Activated naive CD4-positive, alpha-beta T cell (primary cell): ENCODE data around the gene CYGB.
"Not testable (repeated sequence)": the region's sequence is repeated elsewhere in the genome, so short reads cannot be mapped to it uniquely, and the experiment has no call there.

Source experiments
- DNase-seq, 4 experiments: peaks; one replicate each; lab custom pipeline; 2025; lab: John Stamatoyannopoulos, UW

The CYGB gene

DNA sequence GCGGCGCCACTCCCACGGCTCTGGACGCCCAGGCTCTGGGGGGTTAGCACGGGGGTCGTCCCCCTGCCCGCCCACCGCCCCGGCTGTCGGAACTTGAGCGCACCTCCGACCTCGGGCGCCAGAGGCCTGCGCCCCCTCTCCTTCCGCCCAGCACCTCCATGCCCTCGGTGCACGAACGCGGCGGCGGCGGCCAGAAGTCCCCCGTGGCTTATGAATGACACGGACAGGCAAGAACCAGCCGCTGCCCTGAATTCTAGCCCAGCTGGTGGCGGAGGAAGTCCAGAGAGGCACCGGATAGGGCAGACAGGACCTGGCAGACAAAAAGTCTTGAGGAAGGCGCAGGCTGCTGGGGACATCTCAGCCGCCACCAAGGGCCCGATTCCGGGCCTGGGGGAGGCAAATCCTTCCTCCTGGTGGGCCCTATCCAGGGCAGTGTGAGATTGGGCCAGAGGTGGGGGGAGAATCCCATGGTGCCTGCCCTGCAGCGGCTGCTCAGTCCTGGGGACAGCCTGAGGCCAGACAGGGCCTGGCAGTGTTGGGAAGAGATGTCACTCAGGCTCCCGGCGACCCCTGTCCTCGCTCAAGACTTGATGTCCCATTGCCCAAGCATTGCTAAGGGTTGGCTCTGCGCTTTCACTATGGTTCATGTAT, 897 bp upstream of the CYGB start:
- DNase-seq, result no peak

DNA sequence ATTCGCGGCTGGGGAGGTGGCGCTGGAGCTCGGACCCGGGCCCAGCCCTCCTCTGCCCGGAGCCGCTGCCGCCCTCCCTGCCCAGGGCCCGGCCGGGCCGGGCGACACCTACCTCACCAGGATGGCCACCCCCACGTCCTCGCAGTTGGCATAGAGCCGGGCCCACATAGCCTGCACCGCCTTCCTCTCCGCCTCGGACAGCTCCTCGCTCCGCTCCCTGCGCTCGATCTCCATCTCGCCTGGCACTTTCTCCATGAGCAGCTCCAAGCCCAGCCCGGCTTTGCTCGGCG, 276 bp downstream of the CYGB start:
- DNase-seq, result no peak

DNA sequence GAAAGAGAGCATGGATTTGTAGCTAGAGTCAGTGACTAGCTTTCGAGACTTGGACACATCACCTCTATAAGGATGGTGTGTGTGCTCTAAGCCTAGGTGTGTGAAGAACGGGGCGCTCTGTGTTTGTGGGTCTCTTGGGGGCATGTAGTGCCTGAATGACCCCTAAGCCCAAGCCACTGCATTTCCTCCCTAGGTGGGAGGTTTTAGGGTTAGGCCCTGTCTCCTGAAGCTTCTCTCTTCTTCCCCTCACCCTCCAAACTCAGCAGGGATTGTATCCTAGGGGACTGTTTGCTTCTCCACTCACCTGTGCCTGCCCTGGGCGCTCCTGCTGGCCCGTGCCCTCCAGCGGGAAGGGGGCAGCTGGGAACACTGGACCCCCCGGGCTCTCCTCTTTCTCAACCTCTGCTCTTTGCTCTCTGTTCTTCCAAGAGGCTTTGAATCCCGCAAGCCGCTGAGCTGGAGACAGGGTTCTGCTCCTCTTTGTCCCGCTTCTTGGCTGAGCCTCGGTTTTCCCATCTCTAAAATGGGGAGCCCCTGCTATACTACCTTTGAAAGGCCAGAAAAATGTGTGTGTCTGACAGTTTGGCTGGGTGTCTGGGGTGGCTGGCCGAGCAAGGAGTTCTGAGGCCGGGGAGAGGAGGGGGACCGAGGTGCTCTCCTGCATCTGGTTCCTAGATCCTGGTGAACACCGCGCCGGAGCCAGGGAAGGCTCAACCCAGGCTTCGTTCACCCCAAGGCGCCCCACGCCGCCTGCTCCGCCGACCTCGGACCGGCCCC, 810 bp downstream of the CYGB start:
- DNase-seq, result no peak

DNA sequence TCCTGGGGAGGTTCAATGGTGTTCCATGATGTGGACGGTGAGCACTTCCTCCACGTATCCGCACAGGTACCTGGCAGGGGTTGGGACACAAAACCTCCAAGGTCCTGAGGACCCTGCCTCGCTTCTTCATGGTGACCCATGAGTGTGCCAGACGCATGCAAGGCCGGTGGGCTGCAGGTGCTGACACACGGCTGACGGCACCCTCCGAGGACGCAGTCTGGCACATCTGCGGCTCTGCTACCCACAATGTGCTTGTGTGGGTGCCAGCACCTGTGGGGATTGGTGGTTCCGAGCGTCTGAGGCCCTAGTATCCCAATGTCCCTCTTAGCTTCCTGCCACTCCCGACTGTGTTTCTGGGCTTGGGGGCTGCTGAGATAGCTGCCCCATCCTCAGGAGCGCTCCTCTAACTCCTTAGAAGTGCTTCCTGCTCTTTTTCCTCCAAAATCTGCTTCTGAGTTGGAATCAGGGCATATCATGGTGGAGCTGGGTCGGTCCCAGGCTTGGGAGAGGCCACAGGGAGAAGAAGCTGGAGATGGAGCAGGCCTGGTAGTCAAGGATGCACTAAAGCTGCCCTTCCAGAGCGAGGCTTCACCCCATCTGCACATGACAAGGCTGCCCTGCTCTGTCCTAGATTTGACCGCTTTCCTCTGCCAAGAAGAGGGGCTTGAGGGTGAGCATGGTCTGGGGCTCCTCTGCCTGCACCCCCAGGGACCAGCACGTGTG, 1.6 kb downstream of the CYGB start:
- no peak for DNase-seq

DNA sequence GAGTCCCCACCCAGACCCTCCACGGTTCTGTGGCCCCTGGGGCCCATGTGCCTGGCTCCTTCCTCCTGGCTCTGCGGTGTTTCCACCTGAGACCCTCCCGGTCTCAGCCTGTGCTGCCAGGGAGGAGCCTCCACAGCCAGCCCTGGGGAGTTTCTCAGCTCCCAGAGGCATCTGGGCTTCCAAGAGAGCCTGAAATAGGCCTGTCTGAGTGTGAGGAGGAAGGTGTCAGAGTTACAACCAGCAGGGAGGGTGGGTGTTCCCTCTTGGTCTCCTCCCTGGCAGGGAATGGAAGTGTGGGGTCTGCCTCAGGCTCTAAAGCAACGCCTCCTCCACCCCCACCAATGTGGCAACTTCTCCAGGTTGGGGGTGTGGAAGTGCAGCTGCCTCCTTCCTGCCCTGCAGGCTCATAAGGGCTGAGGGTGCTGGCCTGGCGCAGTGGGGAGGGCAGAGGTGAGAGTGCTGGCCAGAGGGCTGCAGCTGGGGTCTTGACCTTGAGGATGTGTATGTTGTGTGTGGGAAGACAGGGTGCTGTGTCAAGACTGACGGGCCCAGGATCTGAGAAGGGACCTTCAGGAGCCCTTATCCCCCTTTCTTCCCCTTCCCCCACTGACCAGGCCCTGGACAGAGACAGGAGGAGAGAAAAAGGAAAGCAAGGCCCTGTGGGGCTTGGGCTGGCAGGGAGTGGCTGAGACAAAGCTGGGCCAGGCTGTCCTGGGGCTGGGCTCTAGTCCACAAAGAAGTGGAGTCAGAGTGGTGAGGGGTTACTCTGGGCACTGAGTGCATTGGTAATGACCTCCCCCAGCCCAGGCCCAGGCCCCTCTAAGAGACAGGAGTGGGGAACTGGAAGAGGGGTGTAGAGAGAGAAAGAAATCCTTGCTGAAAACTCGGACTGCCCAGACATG, 2.4 kb downstream of the CYGB start:
- DNase-seq, result no peak

DNA sequence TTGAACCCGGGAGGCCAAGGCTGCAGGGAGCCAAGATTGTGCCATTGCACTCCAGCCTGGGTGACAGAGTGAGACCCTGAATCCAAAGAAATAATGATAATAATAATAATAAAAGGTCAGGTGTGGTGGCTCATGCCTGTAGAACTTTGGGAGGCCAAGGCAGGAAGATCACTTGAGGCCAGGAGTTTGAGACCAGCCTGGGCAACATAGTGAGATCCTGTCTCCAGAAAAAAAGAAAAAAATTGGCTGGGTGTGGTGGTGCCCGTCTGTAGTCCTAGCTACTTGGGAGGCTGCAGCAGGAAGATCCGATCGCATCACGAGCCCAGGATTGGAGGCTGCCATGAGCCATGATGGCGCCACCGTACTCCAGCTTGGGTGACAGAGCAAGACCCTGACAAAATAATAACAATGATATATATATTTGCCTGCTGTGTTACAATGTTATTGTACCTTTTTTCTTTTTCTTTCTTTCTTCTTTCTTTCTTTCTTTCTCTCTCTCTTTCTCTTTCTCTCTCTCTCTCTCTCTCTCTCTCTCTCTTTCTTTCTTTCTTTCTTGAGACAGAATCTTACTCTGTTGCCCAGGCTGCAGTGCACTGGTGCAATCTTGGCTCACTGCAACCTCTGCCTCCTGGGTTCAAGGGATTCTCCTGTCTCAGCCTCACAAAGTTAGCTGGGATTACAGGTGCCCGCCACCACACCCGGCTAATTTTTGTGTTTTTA, 3.7 kb downstream of the CYGB start:
- not testable (repeated sequence) for DNase-seq

DNA sequence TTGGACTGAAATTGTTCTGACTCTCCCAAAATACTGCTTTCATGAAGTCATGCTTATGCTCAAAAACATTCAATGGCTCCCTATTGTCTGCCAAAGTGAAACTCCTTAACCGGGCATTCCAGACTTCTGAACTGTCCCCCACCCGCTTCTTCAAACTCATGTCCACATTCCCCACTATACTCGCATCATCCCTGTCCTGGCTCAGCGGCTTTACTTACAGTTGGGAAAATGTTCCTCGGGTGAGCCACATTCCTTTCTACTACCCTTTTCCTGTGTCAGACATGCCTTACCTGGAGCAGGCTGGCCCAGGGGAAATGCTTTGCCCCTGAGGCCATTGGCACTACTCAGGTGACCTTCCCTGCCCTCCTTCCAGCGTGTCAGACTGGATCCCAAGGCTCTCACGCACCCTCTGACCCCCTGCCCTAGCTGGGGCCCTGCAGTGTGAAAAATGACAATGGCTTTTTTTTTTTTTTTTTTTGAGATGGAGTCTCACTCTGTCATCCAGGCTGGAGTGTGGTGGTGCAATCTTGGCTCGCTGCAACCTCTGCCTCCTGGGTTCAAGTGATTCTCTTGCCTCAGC, 5.3 kb downstream of the CYGB start:
- DNase-seq, result no peak

DNA sequence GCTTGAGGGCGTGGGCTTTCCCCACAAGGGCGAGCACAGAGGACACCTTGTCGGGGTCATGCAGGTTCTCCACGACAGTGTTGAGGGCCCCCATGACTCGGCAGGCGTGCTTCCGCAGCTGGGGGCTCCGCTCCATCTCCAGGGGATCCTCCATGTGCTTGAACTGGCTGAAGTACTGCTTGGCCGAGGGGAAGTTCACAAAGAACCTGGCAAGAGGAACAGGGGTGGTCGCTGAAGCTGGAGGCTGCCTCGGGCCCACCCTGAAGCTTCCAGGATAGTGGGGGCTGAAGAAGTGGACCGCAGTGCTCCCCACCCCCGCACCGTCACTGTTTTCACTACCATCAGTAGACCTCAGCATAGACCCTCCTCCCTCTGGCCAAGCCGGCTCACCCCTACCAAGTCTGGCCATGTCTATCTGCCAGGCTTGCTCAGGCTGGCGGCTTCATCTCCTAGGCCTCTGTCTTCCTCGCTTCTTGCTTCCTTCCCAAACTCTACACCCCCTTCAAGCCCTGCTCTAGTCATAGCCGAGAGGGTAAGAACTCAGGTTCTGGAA, 5.9 kb downstream of the CYGB start:
- DNase-seq, result no peak

DNA sequence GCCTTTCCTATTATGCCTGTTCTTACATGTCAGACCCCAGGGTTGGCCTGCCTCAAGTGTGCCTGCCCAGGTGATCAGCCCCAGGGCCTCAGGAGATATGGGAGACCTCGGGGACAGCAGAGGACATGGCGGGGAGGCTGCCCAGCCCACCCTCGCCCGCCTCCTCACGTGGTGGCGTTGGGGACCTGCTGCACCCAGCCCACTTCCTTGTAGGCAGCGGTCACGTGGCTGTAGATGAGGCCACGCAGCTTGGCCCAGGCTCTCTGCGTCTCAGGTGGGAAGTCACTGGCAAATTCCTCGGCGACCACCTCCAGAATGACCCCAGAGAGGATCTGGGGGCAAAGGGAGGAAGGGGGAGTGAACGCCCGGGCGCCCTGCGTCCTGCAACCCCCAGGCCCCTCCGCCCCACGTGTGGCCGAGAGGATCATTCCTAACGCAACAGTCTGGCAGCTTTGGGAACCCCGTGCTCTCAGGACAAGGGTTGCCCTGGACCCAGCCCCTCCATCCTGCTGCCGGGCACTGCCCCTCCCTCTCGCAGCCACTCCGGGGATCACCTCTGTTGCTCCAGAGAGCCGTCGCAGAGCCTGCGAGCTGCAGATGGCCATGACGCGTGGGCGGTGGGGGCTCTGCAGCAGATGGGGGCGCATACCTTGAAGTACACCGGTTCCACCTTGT, 6.6 kb downstream of the CYGB start:
- no peak for DNase-seq

DNA sequence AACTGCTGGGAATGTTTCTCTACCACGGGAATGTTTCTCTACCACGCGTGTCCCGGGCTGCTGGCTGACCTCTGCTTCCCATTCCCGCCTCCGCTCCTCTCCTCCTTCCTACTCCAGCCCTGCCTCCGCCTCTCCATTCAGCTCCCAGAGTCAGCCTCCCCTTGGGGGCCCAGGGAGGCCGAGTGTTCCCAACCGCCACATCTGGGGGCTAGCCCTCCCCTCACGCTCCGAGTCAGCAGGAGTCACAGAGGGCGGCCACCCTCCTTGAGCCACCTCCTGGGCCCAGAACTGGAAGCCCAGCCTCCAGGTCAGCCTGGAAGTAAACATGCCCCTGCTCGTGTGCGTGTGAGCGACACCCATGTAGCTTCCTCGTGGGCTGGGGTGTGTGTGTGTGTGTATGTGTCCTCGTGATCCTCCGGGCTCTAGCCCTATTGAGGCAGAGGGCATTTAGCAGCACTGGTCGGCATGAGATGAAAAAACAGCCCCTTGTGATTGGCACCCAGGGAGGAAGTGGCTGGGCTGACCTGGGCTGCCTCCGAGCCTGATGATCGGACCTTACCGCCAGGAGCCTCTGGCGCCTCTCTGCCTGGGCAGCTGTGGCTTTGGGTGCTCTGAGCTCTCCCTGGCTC, 7.3 kb downstream of the CYGB start:
- no peak for DNase-seq

DNA sequence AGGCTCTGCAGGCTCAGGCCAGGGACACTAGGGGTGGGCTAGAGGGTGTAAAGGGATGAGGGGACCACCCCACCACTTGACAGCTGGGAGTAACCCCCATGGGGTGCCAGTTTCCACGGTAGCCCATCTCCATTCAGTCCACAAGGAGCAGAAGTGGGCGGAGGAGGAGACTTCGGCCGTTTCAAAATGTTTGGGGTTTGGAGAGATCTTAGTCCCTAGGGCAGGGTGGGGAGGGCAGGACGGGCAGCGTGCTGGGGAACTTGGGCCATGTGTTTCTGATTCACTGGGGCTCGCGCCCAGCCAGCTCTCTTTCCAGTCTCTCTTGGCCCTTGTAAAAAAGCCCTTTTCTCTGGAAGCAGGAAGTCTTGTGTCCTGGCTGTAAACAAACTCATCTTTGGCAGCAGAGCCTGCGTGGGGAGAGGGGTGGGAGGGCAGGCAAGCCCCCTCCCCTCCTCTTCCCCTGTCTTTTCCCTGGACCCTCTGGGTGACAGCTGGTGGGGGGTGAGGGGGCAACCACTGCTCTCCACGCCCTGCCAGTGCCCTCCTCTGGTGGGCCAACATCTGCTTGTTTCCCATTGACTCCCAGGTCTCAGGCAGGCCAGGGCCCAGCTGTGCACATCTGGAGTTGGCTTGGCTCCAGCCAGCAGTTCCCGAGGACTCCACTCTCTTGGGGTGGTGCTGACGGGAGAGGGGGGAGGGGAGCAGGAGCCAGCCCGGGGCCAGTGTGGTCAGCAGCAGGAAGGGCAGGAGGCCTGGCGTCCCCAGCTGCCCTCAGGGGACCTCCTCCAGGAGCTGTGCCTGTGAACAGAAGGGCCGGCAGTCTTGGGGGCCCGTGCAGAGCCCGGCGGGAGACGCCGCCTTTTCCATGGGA, 8.1 kb downstream of the CYGB start:
- DNase-seq, result no peak

DNA sequence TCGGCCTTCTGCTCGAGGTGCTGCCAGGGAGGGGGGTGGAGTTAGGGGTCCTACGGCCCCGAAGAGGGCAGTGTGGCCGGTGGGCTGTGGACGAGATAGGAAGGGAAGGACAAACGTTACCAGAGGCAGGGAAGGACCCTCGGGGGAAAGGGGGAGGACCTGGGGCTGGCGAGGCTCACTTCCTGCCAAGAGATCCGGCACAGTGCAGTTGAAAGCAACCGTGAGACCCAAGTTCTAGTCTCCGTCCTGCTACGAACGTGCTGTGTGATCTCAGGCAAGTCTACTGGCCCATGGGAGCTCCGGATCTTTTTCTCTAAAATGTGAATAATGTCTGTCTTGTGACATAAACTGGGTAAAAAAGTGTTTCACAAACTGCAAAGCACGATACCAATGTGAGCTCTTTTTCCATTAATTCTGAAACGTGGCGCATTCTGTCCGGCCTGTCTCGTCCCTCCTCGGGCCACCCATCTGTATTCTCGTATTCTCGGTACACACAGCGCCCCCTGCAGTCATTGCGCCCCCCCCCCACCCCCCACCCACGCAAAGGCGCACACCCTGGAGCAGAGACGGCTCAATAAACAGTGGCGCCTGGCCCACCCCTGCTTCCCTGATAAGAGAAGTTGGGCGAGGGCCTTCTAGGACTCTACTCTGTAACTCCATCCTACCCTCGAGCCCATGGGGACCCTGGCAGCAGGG, 8.8 kb downstream of the CYGB start:
- DNase-seq, result no peak

DNA sequence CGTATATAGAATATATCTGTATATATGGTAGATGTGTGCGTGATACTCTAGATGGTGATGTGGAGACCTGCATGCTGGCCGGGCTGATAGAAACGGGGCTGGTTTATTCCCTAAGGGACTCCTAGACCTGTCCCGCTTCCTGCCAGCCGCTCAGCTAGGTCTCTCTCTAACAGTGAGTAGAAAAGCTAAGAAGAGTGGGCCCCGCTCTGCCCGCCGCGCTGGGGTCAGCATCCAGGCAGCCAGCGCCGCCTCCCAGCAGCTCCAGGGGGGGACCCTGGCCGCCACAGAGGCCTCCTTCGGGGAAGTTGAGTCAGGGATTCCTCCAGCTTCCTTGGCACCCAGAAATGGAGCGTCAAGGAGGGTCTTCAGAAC, 9.4 kb downstream of the CYGB start:
- no peak for DNase-seq

DNA sequence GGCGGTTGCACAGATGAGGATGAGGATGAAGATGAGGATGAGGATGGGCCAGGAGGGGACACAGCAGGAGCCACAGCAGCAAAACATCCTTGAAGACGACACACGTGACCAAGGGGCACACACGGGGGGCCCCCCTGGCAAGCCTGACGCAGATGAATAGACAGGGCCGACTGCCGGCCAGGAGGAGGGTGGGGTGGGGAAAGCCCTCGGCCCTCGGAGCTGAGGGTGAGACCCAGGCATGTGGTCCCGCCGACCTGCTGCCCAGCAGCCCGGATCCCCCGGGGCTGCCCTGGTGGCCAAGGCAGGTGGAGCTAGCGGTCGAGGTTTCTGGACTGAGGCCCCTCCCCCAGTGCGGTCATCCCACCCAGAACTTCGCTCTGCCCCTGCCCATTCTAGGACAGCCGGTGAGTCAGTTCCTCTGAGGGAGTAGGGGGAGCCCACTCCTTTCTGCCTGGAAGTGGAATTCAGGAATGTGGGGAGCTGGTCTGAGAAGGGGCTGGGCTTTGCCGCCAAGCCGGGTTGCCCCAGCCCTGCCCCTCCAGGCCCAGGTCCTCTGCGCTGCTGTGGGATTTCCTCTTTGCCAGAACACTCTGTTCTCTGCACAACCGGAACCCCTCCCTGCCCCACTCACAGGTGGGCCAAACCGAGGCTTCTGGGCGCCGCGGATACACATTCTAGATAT, 9.9 kb downstream of the CYGB start:
- peak in 2 of 4 experiments; percentile 49 to 51 for DNase-seq

DNA sequence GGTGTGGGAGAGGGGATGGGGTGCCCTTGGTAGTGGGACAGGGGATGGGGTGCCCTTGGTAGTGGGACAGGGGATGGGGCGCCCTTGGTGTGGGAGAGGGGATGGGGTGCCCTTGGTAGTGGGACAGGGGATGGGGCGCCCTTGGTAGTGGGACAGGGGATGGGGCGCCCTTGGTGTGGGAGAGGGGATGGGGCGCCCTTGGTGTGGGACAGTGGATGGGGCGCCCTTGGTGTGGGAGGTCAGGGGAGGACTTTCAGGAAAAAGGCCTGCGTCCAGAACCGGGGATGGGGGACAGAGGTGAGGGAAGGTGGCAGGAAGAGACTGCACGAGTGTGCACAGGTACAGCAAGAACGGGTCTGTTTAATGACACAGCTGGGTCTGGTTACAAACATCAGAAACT, 10.5 kb downstream of the CYGB start:
- not testable (repeated sequence) for DNase-seq

DNA sequence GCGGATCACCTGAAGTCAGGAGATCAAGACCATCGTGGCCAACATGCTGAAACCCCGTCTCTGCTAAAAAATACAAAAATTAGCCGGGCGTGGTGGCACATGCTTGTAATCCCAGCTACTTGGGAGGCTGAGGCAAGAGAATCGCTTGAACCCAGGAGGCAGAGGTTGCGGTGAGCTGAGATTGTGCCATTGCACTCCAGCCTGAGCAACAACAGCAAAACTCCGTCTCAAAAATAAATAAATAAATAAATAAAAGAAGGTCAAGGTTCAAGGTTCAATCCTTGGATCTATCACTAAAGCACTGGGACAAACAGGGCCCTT, 12.0 kb downstream of the CYGB start:
- not testable (repeated sequence) for DNase-seq

DNA sequence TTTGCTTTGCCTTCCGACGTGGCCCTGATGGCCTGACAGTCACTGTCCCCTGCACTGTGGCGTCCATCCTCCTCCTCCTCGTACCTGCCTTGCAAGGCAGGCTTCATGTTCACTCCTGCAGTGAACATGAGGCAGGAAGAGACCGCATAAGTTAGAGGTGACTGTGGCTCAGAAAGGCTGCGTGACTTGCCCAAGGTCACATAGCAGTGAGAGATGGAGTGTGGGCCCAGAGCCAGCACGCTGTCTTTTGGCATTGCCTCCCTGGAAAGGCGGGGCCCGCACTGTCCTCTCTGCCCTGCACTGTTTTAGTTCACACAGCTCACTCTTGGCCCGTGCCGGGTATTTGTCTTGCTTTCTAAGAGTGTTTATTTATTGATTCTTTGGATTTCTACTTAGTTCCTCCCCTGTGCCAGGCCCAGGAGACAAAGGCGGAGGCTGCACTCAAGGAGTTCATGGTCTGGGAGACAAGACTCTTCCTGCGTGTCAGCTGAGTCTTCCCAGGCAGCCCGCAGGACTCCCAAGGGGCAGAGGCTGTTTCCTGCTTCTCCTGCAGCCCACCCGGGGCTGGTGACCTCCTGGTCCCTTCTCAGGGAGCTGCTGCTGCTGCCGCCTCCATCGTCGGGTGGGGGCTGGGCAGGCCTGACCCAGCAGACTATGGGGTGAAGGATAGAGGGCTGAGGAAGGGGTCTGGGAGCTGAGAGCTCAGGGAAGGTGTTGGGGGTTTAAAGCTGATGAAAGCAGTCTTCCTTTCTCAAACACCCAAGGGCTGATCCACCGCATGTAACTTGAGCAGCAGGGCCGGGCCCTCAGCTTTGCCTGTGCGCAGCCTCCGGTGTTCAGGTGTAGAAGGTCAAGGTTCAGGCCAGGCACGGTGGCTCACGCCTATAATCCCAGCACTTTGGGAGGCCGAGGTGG, 12.7 kb downstream of the CYGB start:
- DNase-seq, result no peak
